Tibial artery (tissue), 4 donors: ENCODE results near the gene AKAP14.
"Not testable (repeated sequence)": the region's sequence is repeated elsewhere in the genome, so short reads cannot be mapped to it uniquely, and the experiment has no call there.

Experiments
- DNase-seq, 2 donors: peaks; one replicate each; pipeline ENCODE4 v3.0.0-alpha.2; 2019
- H3K27ac ChIP-seq, 2 donors: fragments of 200-600 bp; sonication (generic) in 1 of 2; 1 replicate in 1 of 2; 2 replicates in 1 of 2; pipeline ENCODE4 v1.5.1; 2018 to 2019; ENCODE audit warnings: mild to moderate bottlenecking in 1 of 2
- H3K27me3 ChIP-seq, 2 donors: fragments of 200-600 bp; sonication (generic) in 1 of 2; one replicate each; pipeline versions ENCODE4 v1.5.1 to v1.6.0; 2016 to 2019
- H3K36me3 ChIP-seq, 3 donors: fragments of 200-600 bp; sonication (generic) in 2 of 3; one replicate each; pipeline ENCODE4 v1.5.1; 2016 to 2019; ENCODE audit warnings: mild to moderate bottlenecking in 2 of 3
- H3K4me1 ChIP-seq, 4 donors: fragments of 200-600 bp; sonication (generic) in 2 of 4; 1 replicate in 3 of 4; 2 replicates in 1 of 4; pipeline ENCODE4 v1.5.1; 2016 to 2019
- H3K4me3 ChIP-seq, 2 donors: fragments of 200-600 bp; sonication (generic) in 1 of 2; 1 replicate in 1 of 2; 2 replicates in 1 of 2; pipeline ENCODE4 v1.5.1; 2018 to 2019; ENCODE audit warnings: mild to moderate bottlenecking in 2 of 2
- H3K9me3 ChIP-seq, 3 donors: fragments of 200-600 bp; sonication (generic) in 1 of 3; one replicate each; pipeline ENCODE4 v1.5.1; 2016 to 2019
- CTCF ChIP-seq, 2 experiments: fragments of 200-600 bp in 1 of 2; fragments of 450-650 bp in 1 of 2; IDR thresholded peaks; one replicate each; pipeline ENCODE4 v1.5.1; 2017 to 2019; ENCODE audit warnings: antibody characterized with exemption in 2 of 2, mild to moderate bottlenecking in 1 of 2, moderate library complexity in 1 of 2
- intact Hi-C: fragments of 100-400 bp; cut with DNase I; formaldehyde crosslinking; loops from one replicate; pipeline ENCODE4 v1.15.0; 2023; ENCODE audit warnings: low total_unique reads

Gene AKAP14

GRCh38 chrX:119917877-119918276 lies 22.2 kb downstream of the AKAP14 start:
- Histone ChIP-seq H3K27me3 (no peaks in the 10 kb centered on the region), H3K36me3 (no peaks in the 10 kb centered on the region), H3K4me1 (no peaks in the 10 kb centered on the region), H3K4me3 (no peak overlapping the region), H3K9me3 (no peaks in the 10 kb centered on the region), H3K27ac (no peak overlapping the region)
- DNase-seq = no peak
- intact Hi-C loops = no loop called here
- no peak for TF ChIP-seq CTCF (IDR thresholded peaks at IDR 0.05)

- H3K4me3 ChIP-seq = no peak overlapping the region
- peaks cover 0 to 13% (median 6%) of the 10 kb centered on the region in 3 donors for H3K36me3 ChIP-seq
- DNase-seq = no peak
- H3K27ac ChIP-seq = no peak overlapping the region
- intact Hi-C loops = no loop called here
- TF ChIP-seq CTCF (IDR thresholded peaks at IDR 0.05) = no peak
- no peaks in the 10 kb centered on the region for H3K4me1 ChIP-seq
- no peaks in the 10 kb centered on the region for H3K9me3 ChIP-seq
- H3K27me3 ChIP-seq = no peaks in the 10 kb centered on the region
Observed at GRCh38 chrX:119919835-119920585, 24.3 kb downstream of the AKAP14 start.

- H3K9me3 ChIP-seq, H3K4me3 ChIP-seq, H3K4me1 ChIP-seq, H3K27me3 ChIP-seq, DNase-seq, H3K27ac ChIP-seq, intact Hi-C loops: not testable (repeated sequence)
- H3K36me3 ChIP-seq = peaks cover 0 to 19% (median 6%) of the 10 kb centered on the region in 3 donors
Observed at GRCh38 chrX:119922391-119922790, 26.7 kb downstream of the AKAP14 start.

GRCh38 chrX:119935215-119935874 lies 39.7 kb downstream of the AKAP14 start:
- Histone ChIP-seq H3K27ac (no peak overlapping the region), H3K36me3 (peaks cover 20 to 46% (median 27%) of the 10 kb centered on the region in 3 donors), H3K9me3 (no peaks in the 10 kb centered on the region), H3K4me1 (no peaks in the 10 kb centered on the region), H3K4me3 (no peak overlapping the region), H3K27me3 (no peaks in the 10 kb centered on the region)
- DNase-seq = no peak
- intact Hi-C loops = no loop called here
- no peak for TF ChIP-seq CTCF (IDR thresholded peaks at IDR 0.05)

GRCh38 chrX:119941336-119941735 lies 45.6 kb downstream of the AKAP14 start:
- intact Hi-C loops = no loop called here
- Histone ChIP-seq H3K27me3 (no peaks in the 10 kb centered on the region), H3K36me3 (peaks cover 0 to 7% (median 2%) of the 10 kb centered on the region in 3 donors), H3K4me3 (no peak overlapping the region), H3K9me3 (no peaks in the 10 kb centered on the region), H3K27ac (no peak overlapping the region), H3K4me1 (peaks cover 0 to 13% (median 5%) of the 10 kb centered on the region in 4 donors)
- no peak for TF ChIP-seq CTCF (IDR thresholded peaks at IDR 0.05)
- no peak for DNase-seq

- Histone ChIP-seq H3K4me1 (peaks cover 0 to 13% (median 5%) of the 10 kb centered on the region in 4 donors), H3K27me3 (no peaks in the 10 kb centered on the region), H3K27ac (peak overlapping the region; percentile 83 to 95), H3K36me3 (peaks cover 0 to 3% (median 0%) of the 10 kb centered on the region in 3 donors), H3K9me3 (no peaks in the 10 kb centered on the region), H3K4me3 (peak overlapping the region; percentile 79 to 84)
- no peak for DNase-seq
- TF ChIP-seq CTCF (IDR thresholded peaks at IDR 0.05) = no peak
- intact Hi-C loops = no loop called here
Observed at GRCh38 chrX:119942173-119942819, 46.6 kb downstream of the AKAP14 start.
